ENCODE measurements around the gene TRAPPC3.
A peak's percentile ranks its signal among the peaks of the same experiment; 100 is the strongest.

The TRAPPC3 gene

DNA sequence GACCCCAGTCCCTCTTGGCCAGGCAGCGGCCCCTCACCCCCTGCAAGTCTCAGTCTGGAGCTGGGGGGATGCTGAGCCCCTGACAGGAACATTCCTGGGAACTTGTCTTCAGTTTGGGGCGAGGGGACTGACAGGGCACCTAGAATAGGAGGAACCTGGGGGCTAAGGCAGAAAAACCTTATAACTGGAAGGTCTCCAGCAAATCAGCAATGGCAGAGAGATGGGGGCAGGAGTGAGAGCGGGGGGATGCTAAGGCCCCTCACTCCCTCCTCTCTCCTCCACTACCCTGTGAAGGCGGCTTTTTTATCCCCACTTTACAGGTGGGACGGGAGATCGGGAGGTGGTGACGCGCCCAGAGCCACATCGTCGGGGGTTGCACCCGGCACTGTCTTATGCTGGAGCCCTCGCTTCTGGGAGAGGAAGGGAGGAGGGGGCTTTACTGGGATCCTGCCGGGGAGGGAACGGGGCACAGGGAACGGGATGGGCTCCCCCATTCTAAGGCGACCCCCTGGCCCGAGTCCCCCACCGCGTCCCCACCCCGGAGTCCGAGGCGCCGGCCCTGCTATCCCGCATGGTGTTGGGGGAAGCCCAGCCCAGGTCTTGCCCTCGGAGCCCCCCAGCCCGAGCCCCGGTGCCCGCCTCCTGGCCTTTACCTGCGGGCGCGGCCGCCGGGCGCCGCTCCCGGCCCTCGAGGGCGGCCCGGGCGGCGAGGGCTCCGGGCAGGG lies 24.7 kb downstream of the TRAPPC3 start:
- H2AFZ ChIP-seq (ENCODE audit: low read depth, low read length, severe bottlenecking) = no peak overlapping the region
- no peak overlapping the region for H3K9ac ChIP-seq (ENCODE audit: low read length)
- H3K27ac ChIP-seq (ENCODE audit: low read depth, low read length) = no peak overlapping the region
- TF ChIP-seq EZH2phosphoT487 (conservative IDR thresholded peaks at IDR 0.05; ENCODE audit: low read length) = no peak
- TF ChIP-seq, protein P1, sequence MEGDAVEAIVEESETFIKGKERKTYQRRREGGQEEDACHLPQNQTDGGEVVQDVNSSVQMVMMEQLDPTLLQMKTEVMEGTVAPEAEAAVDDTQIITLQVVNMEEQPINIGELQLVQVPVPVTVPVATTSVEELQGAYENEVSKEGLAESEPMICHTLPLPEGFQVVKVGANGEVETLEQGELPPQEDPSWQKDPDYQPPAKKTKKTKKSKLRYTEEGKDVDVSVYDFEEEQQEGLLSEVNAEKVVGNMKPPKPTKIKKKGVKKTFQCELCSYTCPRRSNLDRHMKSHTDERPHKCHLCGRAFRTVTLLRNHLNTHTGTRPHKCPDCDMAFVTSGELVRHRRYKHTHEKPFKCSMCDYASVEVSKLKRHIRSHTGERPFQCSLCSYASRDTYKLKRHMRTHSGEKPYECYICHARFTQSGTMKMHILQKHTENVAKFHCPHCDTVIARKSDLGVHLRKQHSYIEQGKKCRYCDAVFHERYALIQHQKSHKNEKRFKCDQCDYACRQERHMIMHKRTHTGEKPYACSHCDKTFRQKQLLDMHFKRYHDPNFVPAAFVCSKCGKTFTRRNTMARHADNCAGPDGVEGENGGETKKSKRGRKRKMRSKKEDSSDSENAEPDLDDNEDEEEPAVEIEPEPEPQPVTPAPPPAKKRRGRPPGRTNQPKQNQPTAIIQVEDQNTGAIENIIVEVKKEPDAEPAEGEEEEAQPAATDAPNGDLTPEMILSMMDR (IDR thresholded peaks at IDR 0.05; ENCODE audit: insufficient read depth, low read length, poor library complexity, severe bottlenecking) = no peak
- H3K4me3 ChIP-seq (ENCODE audit: insufficient read depth, low read length, poor library complexity, severe bottlenecking) = no peak overlapping the region
- H3K79me2 ChIP-seq (ENCODE audit: insufficient read depth, low read length) = no peaks in the 10 kb centered on the region
- H3K9me2 ChIP-seq (replicated peaks; ENCODE audit: insufficient read depth, low read length) = no peaks in the 10 kb centered on the region
- H3K4me2 ChIP-seq (ENCODE audit: low read depth, low read length, poor library complexity, severe bottlenecking) = no peak overlapping the region
- no peaks in the 10 kb centered on the region for H3K27me3 ChIP-seq (ENCODE audit: low read length)
- H4K20me1 ChIP-seq (ENCODE audit: low read depth, low read length) = no peaks in the 10 kb centered on the region
- no peaks in the 10 kb centered on the region for H3K36me3 ChIP-seq (ENCODE audit: low read length)
- no peaks in the 10 kb centered on the region for H3K9me3 ChIP-seq (ENCODE audit: insufficient read depth, low read length)
- no peaks in the 10 kb centered on the region for H3F3A ChIP-seq (ENCODE audit: insufficient read depth)

DNA sequence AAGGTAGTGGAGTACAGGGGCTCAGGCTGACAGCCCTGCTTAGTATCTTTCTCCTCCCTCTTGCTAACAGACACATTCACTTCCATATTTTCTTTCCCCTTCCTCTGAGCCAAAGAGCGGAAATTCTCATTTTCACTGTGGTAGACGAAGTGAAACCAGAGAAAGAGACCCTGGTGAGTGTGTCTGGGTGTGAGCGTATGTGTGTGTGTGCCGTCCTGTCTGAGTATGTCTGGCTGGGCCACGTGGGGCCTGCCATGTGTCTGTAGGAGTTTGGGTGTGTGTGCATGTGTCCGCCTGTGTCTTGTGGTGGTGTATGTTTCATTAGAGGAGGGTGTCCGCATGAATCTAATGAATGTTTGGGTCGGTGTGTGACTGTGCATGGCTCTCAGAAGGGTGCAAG lies 25.9 kb downstream of the TRAPPC3 start:
- no peak overlapping the region for H3K9ac ChIP-seq (ENCODE audit: low read length)

DNA sequence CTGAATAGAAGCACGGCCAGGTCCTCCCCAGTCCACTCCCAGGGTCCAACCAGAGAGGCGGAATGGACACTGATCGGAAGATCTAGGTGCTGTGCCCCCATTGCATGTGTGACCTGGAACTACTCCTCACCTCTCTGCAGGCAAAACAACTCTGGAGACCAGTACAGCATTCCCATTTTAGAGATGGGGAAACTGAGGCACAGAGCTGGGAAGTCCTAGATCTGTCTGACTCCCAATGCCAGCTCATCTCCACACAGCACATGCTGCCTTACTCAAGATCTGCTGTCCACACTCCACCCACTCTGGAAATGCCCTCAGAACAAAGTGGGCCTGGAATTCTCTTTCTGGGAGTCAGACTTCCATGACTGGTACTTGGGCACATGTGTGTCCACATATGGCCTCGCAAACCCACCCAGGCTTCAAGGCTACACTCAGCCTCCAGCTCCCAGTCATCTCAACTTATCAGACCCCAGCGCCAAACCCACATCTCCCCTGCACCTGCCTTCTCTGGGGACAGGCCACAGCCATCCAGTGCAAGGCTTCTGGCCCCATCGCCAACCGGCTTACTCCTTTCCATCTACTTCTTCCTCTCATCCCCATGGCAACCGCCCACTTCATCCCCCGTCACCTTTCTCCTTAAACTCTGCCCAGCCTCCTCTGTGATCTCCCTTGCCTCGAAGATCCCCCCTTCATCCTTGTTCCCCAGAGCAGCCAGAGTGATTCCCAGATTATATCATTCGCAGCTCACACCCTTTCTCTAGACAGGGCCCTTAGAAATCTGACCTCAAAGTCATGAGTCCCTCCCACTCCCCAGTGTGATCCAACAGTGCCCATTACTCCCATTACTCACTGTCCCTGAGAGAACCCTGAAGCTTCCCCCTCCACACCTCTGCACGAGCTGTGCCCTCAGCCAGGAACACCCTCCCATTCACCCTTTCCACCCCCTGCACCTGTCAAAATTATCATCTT lies 26.9 kb downstream of the TRAPPC3 start:
- H3K4me3 ChIP-seq (ENCODE audit: insufficient read depth, low read length, poor library complexity, severe bottlenecking) = no peak overlapping the region
- H4K20me1 ChIP-seq (ENCODE audit: low read depth, low read length) = no peaks in the 10 kb centered on the region
- no peak overlapping the region for H3K9ac ChIP-seq (ENCODE audit: low read length)
- no peak overlapping the region for H3K4me2 ChIP-seq (ENCODE audit: low read depth, low read length, poor library complexity, severe bottlenecking)
- H3F3A ChIP-seq (ENCODE audit: insufficient read depth) = no peaks in the 10 kb centered on the region
- no peaks in the 10 kb centered on the region for H3K27me3 ChIP-seq (ENCODE audit: low read length)
- no peaks in the 10 kb centered on the region for H3K36me3 ChIP-seq (ENCODE audit: low read length)
- TF ChIP-seq, protein P1 (IDR thresholded peaks at IDR 0.05; ENCODE audit: insufficient read depth, low read length, poor library complexity, severe bottlenecking) = no peak
- TF ChIP-seq EZH2phosphoT487 (conservative IDR thresholded peaks at IDR 0.05; ENCODE audit: low read length) = no peak
- no peaks in the 10 kb centered on the region for H3K9me2 ChIP-seq (replicated peaks; ENCODE audit: insufficient read depth, low read length)
- H2AFZ ChIP-seq (ENCODE audit: low read depth, low read length, severe bottlenecking) = no peak overlapping the region
- H3K27ac ChIP-seq (ENCODE audit: low read depth, low read length) = no peak overlapping the region
- H3K9me3 ChIP-seq (ENCODE audit: insufficient read depth, low read length) = no peaks in the 10 kb centered on the region
- H3K79me2 ChIP-seq (ENCODE audit: insufficient read depth, low read length) = no peaks in the 10 kb centered on the region

More for the DNA sequence above, 25.9 kb downstream of the TRAPPC3 start:
- H2AFZ ChIP-seq (ENCODE audit: low read depth, low read length, severe bottlenecking) = peak overlapping the region; percentile 23
- no peaks in the 10 kb centered on the region for H3K27me3 ChIP-seq (ENCODE audit: low read length)
- H3F3A ChIP-seq (ENCODE audit: insufficient read depth) = no peaks in the 10 kb centered on the region
- TF ChIP-seq EZH2phosphoT487 (conservative IDR thresholded peaks at IDR 0.05; ENCODE audit: low read length) = no peak
- TF ChIP-seq, protein P1 (IDR thresholded peaks at IDR 0.05; ENCODE audit: insufficient read depth, low read length, poor library complexity, severe bottlenecking) = no peak
- no peak overlapping the region for H3K4me3 ChIP-seq (ENCODE audit: insufficient read depth, low read length, poor library complexity, severe bottlenecking)
- no peaks in the 10 kb centered on the region for H3K36me3 ChIP-seq (ENCODE audit: low read length)
- no peaks in the 10 kb centered on the region for H3K9me3 ChIP-seq (ENCODE audit: insufficient read depth, low read length)
- H3K79me2 ChIP-seq (ENCODE audit: insufficient read depth, low read length) = no peaks in the 10 kb centered on the region
- no peak overlapping the region for H3K4me2 ChIP-seq (ENCODE audit: low read depth, low read length, poor library complexity, severe bottlenecking)
- H3K27ac ChIP-seq (ENCODE audit: low read depth, low read length) = no peak overlapping the region
- no peaks in the 10 kb centered on the region for H4K20me1 ChIP-seq (ENCODE audit: low read depth, low read length)
- H3K9me2 ChIP-seq (replicated peaks; ENCODE audit: insufficient read depth, low read length) = no peaks in the 10 kb centered on the region

Measured in SU-DHL-6 (cell line).